ENCODE results near the gene TEAD1. TPM values are rescaled to one million over a fixed set of nuclear protein-coding genes. Genes with fewer than 3 reads are reported as not detected.

TEAD1 gene
- total RNA-seq, 4 donors from 2014 or later, result 127 to 165 (median 140) TPM

DNA sequence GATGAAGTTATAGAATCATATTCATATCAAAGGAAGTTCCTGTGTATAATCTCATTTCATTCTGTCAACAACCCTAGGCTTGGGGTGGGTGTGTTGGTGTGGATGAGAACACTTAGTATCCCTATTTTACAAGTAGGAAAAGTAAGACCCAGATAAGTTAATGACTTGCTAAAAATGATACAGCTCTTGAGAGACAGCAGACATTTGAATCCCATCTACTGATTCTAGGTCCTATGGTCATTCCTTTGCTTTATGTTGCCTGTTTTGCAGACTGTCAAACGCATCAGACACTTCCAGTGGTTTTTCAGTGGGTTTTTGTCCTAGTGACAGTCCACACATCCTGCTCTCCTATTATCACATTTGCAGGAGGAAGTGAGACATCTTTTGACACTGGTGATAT is 153.1 kb downstream of the TEAD1 start:
- peaks cover 0 to 5% (median 0%) of the 10 kb centered on the region in 4 donors for H3K9me3 ChIP-seq
- H3K27me3 ChIP-seq, result no peaks in the 10 kb centered on the region
- peaks cover 0 to 72% (median 39%) of the 10 kb centered on the region in 4 donors for H3K4me1 ChIP-seq
- H3K36me3 ChIP-seq, result no peaks in the 10 kb centered on the region
- DNase-seq (ENCODE audit: low spot score in 2 of 2), result no peak
- TF ChIP-seq EP300 (IDR thresholded peaks at IDR 0.05) (no peak), POLR2A (IDR thresholded peaks at IDR 0.05) (no peak)
- TF ChIP-seq, protein P1, sequence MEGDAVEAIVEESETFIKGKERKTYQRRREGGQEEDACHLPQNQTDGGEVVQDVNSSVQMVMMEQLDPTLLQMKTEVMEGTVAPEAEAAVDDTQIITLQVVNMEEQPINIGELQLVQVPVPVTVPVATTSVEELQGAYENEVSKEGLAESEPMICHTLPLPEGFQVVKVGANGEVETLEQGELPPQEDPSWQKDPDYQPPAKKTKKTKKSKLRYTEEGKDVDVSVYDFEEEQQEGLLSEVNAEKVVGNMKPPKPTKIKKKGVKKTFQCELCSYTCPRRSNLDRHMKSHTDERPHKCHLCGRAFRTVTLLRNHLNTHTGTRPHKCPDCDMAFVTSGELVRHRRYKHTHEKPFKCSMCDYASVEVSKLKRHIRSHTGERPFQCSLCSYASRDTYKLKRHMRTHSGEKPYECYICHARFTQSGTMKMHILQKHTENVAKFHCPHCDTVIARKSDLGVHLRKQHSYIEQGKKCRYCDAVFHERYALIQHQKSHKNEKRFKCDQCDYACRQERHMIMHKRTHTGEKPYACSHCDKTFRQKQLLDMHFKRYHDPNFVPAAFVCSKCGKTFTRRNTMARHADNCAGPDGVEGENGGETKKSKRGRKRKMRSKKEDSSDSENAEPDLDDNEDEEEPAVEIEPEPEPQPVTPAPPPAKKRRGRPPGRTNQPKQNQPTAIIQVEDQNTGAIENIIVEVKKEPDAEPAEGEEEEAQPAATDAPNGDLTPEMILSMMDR (IDR thresholded peaks at IDR 0.05), result no peak
- H3K4me3 ChIP-seq, result peak overlapping the region in 1 of 4 donors; percentile 8
- peak overlapping the region; percentile 64 to 77 (median 72) for H3K27ac ChIP-seq
- 31 to 41% methylated on average over 1 of the region's 1 CpG for WGBS, 2 donors

DNA sequence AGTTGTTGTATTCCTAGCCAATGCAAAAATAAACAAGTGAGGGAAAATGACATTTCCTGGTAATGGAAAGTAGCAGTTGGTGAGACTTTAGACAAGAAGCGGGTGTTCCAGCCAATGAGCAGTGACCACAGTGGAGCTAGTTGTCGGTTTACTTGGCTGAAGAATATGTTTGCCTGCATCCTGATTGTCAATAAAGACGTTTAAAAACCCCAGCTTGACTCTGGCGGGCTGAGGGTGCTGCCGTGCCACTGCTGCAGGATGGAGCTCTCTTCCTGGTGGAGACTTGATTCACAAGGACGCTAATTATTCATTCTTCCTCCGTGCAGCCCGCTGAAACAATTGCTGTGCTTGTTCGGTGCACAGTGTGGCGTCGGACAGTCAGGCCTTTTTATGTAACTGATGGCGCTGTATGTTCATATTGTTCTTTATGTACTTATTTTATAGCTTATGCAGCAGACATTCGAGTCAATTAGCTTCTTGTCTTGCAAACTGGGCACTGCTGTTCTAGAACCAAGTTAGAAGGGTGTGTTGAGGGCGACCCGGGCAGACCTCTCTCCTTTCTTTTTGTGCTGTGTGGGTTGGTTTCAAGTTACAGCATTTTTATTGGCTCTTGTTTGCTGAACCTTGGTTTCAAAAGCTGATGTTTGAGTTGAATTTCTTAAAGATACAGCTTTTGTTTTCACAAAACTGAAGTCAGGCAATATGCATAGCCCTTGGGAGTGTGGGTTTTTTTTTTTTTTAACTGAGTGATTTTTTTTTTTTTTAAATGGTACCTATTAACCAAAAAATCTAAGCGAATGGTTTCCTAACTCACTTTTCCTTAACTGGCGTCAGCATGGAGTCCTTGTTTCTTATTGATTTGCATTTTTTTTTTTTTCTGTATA is 153.9 kb downstream of the TEAD1 start:
- peak overlapping the region; percentile 64 to 77 (median 72) for H3K27ac ChIP-seq
- peaks cover 0 to 5% (median 0%) of the 10 kb centered on the region in 4 donors for H3K9me3 ChIP-seq
- peaks cover 0 to 72% (median 41%) of the 10 kb centered on the region in 4 donors for H3K4me1 ChIP-seq
- 2 to 3% methylated on average over 17 of the region's 17 CpGs for WGBS, 2 donors
- peak overlapping the region in 3 of 4 donors; percentile 8 to 42 (median 24) for H3K4me3 ChIP-seq
- DNase-seq (ENCODE audit: low spot score in 2 of 2), result peak in 1 of 2 donors; percentile 33
- peak; percentile 40 to 95 for TF ChIP-seq EP300 (IDR thresholded peaks at IDR 0.05)
- TF ChIP-seq, protein P1 (IDR thresholded peaks at IDR 0.05), result no peak
- no peaks in the 10 kb centered on the region for H3K27me3 ChIP-seq
- H3K36me3 ChIP-seq, result no peaks in the 10 kb centered on the region

DNA sequence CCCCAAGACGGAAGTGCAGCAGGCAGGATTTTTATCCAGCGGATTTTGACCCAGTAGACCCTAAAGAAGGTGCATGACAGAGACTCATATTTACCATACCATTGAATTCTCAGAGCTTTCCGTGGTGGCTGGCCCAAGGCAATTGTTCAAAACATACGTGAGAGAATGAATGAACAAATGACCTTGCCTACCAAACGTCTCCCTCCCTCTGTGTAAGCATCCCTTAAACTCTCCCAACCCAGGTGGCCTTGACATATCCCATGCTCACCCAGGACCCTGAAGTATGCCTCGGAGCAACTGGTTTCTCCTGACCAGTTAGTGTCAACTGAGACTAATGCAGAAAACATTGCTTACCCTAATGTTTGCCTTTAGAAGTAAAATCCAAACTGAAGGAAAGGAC is 154.9 kb downstream of the TEAD1 start:
- Histone ChIP-seq H3K36me3 (no peaks in the 10 kb centered on the region), H3K4me3 (peak overlapping the region in 1 of 4 donors; percentile 42), H3K27ac (peak overlapping the region; percentile 64 to 77 (median 72)), H3K9me3 (peaks cover 0 to 5% (median 0%) of the 10 kb centered on the region in 4 donors), H3K27me3 (no peaks in the 10 kb centered on the region), H3K4me1 (peaks cover 0 to 67% (median 38%) of the 10 kb centered on the region in 4 donors)
- no peak for TF ChIP-seq EP300 (IDR thresholded peaks at IDR 0.05)
- no peak for TF ChIP-seq POLR2A (IDR thresholded peaks at IDR 0.05)
- TF ChIP-seq, protein P1 (IDR thresholded peaks at IDR 0.05), result no peak
- DNase-seq (ENCODE audit: low spot score in 2 of 2), result no peak
- whole genome bisulfite sequencing, 2 donors, result 20 to 25% methylated on average over 6 of the region's 6 CpGs

DNA sequence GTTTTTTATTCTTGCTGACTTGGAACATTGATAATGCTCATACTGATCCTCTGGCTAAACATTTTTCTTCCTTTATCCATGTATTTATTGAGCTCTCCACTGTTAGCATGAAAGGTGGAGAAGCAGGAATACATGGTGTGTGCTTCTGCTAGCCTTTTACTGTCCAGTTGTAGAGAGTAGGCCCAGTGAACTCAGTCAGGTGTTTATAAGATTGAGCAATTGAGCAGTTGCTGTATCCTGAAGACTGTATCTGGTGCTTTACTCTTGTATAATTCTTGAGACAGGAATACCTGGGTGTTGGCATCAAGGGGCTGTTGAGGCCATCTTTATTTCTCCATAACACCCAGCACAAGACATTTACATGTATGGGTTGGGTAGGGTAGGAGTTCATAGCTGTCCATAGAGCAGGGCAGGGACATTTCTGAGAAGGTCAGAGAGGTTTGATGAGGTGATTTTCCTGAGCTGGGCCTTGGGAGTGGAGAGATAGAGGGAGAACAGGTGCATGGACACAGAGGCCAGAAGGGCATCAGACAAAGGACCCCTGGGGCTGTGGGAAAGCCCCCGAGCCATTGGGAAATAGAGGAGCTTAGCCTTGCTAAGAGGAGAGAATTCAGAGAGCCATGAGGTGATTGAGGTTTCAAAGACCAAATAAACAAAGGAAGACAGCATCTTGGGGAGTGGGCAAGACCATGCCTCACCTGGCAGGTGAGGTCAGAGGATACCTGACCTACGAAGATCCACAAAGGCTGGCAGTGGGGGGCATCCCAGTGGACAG is 155.5 kb downstream of the TEAD1 start:
- H3K4me1 ChIP-seq, result peaks cover 0 to 61% (median 35%) of the 10 kb centered on the region in 4 donors
- H3K9me3 ChIP-seq, result peaks cover 0 to 5% (median 0%) of the 10 kb centered on the region in 4 donors
- H3K36me3 ChIP-seq, result no peaks in the 10 kb centered on the region
- no peaks in the 10 kb centered on the region for H3K27me3 ChIP-seq
- no peak for TF ChIP-seq EP300 (IDR thresholded peaks at IDR 0.05)
- peak overlapping the region; percentile 64 to 77 (median 72) for H3K27ac ChIP-seq
- H3K4me3 ChIP-seq, result no peak overlapping the region
- WGBS, 2 donors, result 79 to 90% methylated on average over 2 of the region's 2 CpGs
- no peak for DNase-seq (ENCODE audit: low spot score in 2 of 2)

DNA sequence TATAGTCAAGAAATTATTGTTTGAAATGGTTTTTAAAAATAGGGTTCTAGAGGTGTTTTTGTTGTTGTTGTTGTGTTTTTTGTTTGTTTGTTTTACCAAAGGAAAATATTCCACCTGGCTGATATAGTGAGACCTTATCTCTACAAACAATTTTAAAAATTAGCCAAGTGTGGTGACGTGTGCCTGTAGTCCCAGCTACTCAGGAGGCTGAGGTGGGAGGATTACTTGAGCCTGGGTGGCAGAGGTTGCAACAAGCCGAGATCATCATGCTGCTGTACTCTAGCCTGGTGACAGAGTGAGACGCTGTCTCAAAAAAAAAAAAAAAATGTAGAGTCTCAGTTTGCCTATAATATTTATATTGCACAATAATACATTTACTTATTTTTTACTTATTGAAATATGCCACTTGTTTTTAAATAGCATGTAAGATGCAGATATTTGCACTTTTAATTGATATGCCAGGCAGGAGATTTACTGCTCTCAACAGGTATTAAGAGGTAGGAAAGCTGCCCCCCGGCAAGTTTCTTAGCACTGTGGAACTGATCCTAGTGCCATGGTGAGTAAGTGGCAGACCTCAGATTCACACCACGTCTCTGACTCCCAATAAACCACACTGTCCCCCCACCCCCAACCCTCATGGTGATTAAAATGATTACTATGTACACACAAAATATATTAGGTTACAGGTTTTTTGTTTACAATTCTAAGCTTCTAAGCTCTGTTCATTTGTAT is 157.4 kb downstream of the TEAD1 start:
- Histone ChIP-seq H3K4me1 (peaks cover 0 to 58% (median 33%) of the 10 kb centered on the region in 4 donors), H3K27me3 (no peaks in the 10 kb centered on the region), H3K4me3 (no peak overlapping the region), H3K27ac (peak overlapping the region; percentile 3 to 76 (median 46)), H3K36me3 (no peaks in the 10 kb centered on the region), H3K9me3 (no peaks in the 10 kb centered on the region)
- no peak for DNase-seq (ENCODE audit: low spot score in 2 of 2)
- 72 to 81% methylated on average over 5 of the region's 5 CpGs for WGBS, 2 donors
- TF ChIP-seq, protein P1 (IDR thresholded peaks at IDR 0.05), result no peak
- TF ChIP-seq POLR2A (IDR thresholded peaks at IDR 0.05) (no peak), EP300 (IDR thresholded peaks at IDR 0.05) (no peak)

All from tibial nerve (tissue), 4 donors.